BJ (cell line): ENCODE measurements around the gene SRGAP3. TPM values are rescaled to one million over a fixed set of nuclear protein-coding genes. Genes with fewer than 3 reads are reported as not detected.
A peak's percentile ranks its signal among the peaks of the same experiment; 100 is the strongest.

Source experiments
- CTCF ChIA-PET: fragments of 350-600 bp; formaldehyde crosslinking; extraction: SDS; loops from one replicate; lab custom pipeline; 2021; ENCODE audit warnings: antibody characterized with exemption, inconsistent platforms; lab: Yijun Ruan, JAX
- POLR2A ChIA-PET: fragments of 300-600 bp; sonication (Branson Sonifier 250); formaldehyde crosslinking; extraction: SDS; loops from one replicate; lab custom pipeline; 2021; ENCODE audit warnings: antibody characterized with exemption; lab: Charles Lee
- DNase-seq: peaks from one replicate; pipeline ENCODE4 v3.0.0-alpha.2; 2011; ENCODE audit warnings: low read depth
- H3K27me3 ChIP-seq: 2 replicates; pipeline ENCODE4 v1.6.0; 2011; ENCODE audit warnings: low read length; ENCODE audit not compliant: control insufficient read depth, insufficient read depth
- H3K36me3 ChIP-seq: 2 replicates; pipeline ENCODE4 v1.5.1; 2011; ENCODE audit warnings: low read length; ENCODE audit not compliant: control insufficient read depth, insufficient read depth
- H3K4me3 ChIP-seq: 2 replicates; pipeline ENCODE4 v1.5.1; 2011; ENCODE audit warnings: low read depth, mild to moderate bottlenecking, control low read depth, low read length
- CTCF ChIP-seq: IDR thresholded peaks from 2 replicates; pipeline ENCODE4 v1.5.1; 2011; ENCODE audit warnings: low read depth, mild to moderate bottlenecking, control low read depth, inconsistent platforms, low read length, moderate library complexity; ENCODE audit not compliant: insufficient read depth
- polyA plus RNA-seq: library from polyadenylated mRNA; depleted of rRNA; stranded (reverse); fragments of >200 nt; gene quantifications from 2 replicates; pipeline ENCODE4 v1.2.3, GENCODE V29; 2011

The SRGAP3 gene
- polyA plus RNA-seq, 1 experiment: 0.75 TPM

GRCh38 chr3:9021271-9022009 is 228.0 kb downstream of the SRGAP3 start:
- CTCF ChIA-PET: interaction anchor here (1.0 kb wide), 1 partner anchor 34 kb away, joined by 3 read pairs; no protein-coding TSS in a partner anchor
- Histone ChIP-seq H3K27me3 (peaks cover 4% of the 10 kb centered on the region; the same call in 1 of the 2 replicates), H3K4me3 (no peak overlapping the region), H3K36me3 (no peaks in the 10 kb centered on the region)
- DNase-seq: no peak
- no peak for TF ChIP-seq CTCF
- POLR2A ChIA-PET: no interaction called here

GRCh38 chr3:9020426-9020825 is 229.0 kb downstream of the SRGAP3 start:
- Histone ChIP-seq H3K27me3 (peaks cover 4% of the 10 kb centered on the region; the same call in 1 of the 2 replicates), H3K4me3 (no peak overlapping the region), H3K36me3 (no peaks in the 10 kb centered on the region)
- TF ChIP-seq CTCF: no peak
- DNase-seq: peak; percentile 19
- ChIA-PET CTCF (interaction anchor here (1.0 kb wide), 2 partner anchors 33 to 47 kb away, joined by 3 read pairs; no protein-coding TSS in a partner anchor), POLR2A (no interaction called here)

DNA sequence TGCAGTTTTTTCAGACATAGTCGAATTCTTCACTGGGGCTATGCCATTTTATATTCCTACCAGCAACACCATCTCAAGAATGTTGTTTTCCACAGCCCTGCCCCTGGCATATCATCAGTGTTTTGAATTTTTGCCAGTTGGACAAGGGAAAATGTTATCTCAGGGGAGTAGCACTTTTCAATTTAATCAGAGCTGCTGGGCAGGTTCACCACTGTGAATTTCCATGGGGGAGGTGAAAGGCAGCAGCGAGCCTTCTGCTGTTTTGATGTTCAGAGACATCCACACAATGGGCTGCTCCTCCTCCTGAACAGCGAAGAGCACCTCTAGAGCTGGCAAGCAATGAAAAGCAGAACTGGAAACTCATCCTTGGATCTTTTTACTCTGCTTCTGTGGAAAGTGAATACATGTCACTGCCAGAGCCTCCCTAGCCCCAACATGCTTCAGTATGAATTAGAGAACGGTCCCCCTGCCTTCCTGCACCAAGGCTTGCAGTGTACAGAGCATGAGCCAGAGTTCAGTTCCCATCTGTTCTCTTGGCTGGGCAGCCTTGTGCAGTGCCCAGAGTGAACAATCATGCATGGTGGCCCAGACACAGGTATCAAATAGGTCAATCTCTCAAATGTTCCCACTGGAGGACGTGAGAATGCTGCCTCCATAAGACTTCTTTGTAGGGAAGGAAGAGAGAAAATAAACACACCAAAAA is 230.0 kb downstream of the SRGAP3 start:
- ChIA-PET POLR2A (no interaction called here), CTCF (interaction anchor here (0.7 kb wide), 1 partner anchor 31 kb away, joined by 5 read pairs; no protein-coding TSS in a partner anchor)
- Histone ChIP-seq H3K27me3 (peaks cover 7% of the 10 kb centered on the region), H3K36me3 (no peaks in the 10 kb centered on the region), H3K4me3 (no peak overlapping the region)
- TF ChIP-seq CTCF: no peak
- no peak for DNase-seq

DNA sequence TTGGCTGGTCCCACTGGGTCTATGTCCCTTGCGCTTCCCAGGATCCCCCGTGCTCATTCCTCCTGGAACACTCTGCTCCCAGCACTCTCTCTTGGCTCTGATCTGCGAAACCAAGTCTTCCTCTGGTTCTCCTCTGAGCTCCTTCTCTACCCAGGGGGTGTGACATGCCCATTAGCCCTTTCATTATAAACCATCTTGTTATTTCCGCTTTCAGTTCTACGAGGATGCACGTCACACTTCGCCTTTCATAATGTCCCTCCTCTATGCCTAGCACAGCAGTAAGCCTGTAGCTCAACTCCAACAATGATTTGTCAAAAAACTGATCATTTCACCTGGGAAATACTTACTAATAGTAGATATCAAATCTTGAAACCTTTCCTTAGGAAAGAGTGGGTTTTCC is 234.2 kb downstream of the SRGAP3 start:
- Histone ChIP-seq H3K36me3 (no peaks in the 10 kb centered on the region), H3K4me3 (no peak overlapping the region), H3K27me3 (peaks cover 7% of the 10 kb centered on the region)
- ChIA-PET CTCF (interaction anchor here (1.1 to 2.7 kb wide), 4 partner anchors 15 to 246 kb away, joined by 4 to 16 read pairs (median 5); partner anchors contain the start of gene OXTR), POLR2A (no interaction called here)
- no peak for TF ChIP-seq CTCF
- no peak for DNase-seq
